Activated CD4-positive, alpha-beta T cell treated with anti-CD3 and anti-CD28 coated beads for 36 hours (primary cell): Measurements from ENCODE around the gene PIP4P1. TPM values are rescaled to one million over a fixed set of nuclear protein-coding genes. Genes with fewer than 3 reads are reported as not detected.
A peak's percentile ranks its signal among the peaks of the same experiment; 100 is the strongest.

ENCODE experiments used
- ATAC-seq: fragments of 200-7000 bp; cut with Tn5 transposase; one replicate; pipeline ENCODE4 v1.10.0; 2021; ENCODE audit warnings: mild to moderate bottlenecking, moderate library complexity
- CTCF ChIA-PET: fragments of 350-600 bp; sonication (Branson Sonifier 250); formaldehyde crosslinking; loops from one replicate; lab custom pipeline; 2021; ENCODE audit warnings: antibody characterized with exemption; lab: Charles Lee
- POLR2A ChIA-PET: fragments of 350-600 bp; sonication (Branson Sonifier 250); formaldehyde crosslinking; loops from one replicate; lab custom pipeline; 2021; ENCODE audit warnings: antibody characterized with exemption, inconsistent platforms; lab: Charles Lee
- DNase-seq: peaks from one replicate; pipeline ENCODE4 v3.0.0-alpha.2; 2020
- H3K27ac Mint-ChIP-seq: one replicate; pipeline ENCODE4 v1.8.0; 2021; ENCODE audit warnings: mixed read lengths
- H3K27me3 Mint-ChIP-seq: one replicate; pipeline ENCODE4 v1.8.0; 2021; ENCODE audit warnings: mixed read lengths
- H3K36me3 Mint-ChIP-seq: one replicate; pipeline ENCODE4 v1.8.0; 2021; ENCODE audit warnings: low read depth, mixed read lengths
- H3K4me1 Mint-ChIP-seq: one replicate; pipeline ENCODE4 v1.8.0; 2021; ENCODE audit warnings: mixed read lengths
- H3K4me3 Mint-ChIP-seq: one replicate; pipeline ENCODE4 v1.8.0; 2021; ENCODE audit warnings: mild to moderate bottlenecking, moderate library complexity, mixed read lengths
- H3K9me3 Mint-ChIP-seq: one replicate; pipeline ENCODE4 v1.8.0; 2021; ENCODE audit warnings: low read depth, mixed read lengths
- intact Hi-C, 2 experiments: fragments of 100-400 bp; cut with DNase I in 1 of 2; cut with micrococcal nuclease in 1 of 2; formaldehyde crosslinking; loops; one replicate each; pipeline versions ENCODE4 v1.14.2 to v1.15.1; 2022 to 2024; cut with DNase I, micrococcal nuclease
- total RNA-seq, 2 experiments: library from RNA; stranded (reverse); gene quantifications; one replicate each; pipeline ENCODE4 v1.2.3, GENCODE V29; 2021

PIP4P1 gene
- total RNA-seq, 2 experiments from 2014 or later, result 24.2 to 24.7 TPM

GRCh38 chr14:20419419-20419818 lies 41.8 kb downstream of the PIP4P1 start:
- ATAC-seq (no peak), DNase-seq (no peak)
- no peaks in the 10 kb centered on the region for H3K9me3 Mint-ChIP-seq
- no peak overlapping the region for H3K4me3 Mint-ChIP-seq
- intact Hi-C loops, result no loop called here
- POLR2A ChIA-PET, result no interaction called here
- no peak overlapping the region for H3K27ac Mint-ChIP-seq
- peaks cover 11% of the 10 kb centered on the region for H3K4me1 Mint-ChIP-seq
- no peaks in the 10 kb centered on the region for H3K27me3 Mint-ChIP-seq
- CTCF ChIA-PET, result no interaction called here
- H3K36me3 Mint-ChIP-seq, result no peaks in the 10 kb centered on the region

GRCh38 chr14:20418501-20418909 lies 42.7 kb downstream of the PIP4P1 start:
- no peaks in the 10 kb centered on the region for H3K9me3 Mint-ChIP-seq
- CTCF ChIA-PET, result no interaction called here
- DNase-seq (no peak), ATAC-seq (no peak)
- H3K27ac Mint-ChIP-seq, result no peak overlapping the region
- intact Hi-C loops, result no loop called here
- POLR2A ChIA-PET, result no interaction called here
- peaks cover 17% of the 10 kb centered on the region for H3K4me1 Mint-ChIP-seq
- H3K36me3 Mint-ChIP-seq, result no peaks in the 10 kb centered on the region
- no peaks in the 10 kb centered on the region for H3K27me3 Mint-ChIP-seq
- no peak overlapping the region for H3K4me3 Mint-ChIP-seq

- no peak for ATAC-seq
- DNase-seq, result peak; percentile 27
- Mint-ChIP-seq H3K27ac (no peak overlapping the region), H3K36me3 (no peaks in the 10 kb centered on the region), H3K4me3 (no peak overlapping the region), H3K4me1 (peaks cover 17% of the 10 kb centered on the region), H3K27me3 (no peaks in the 10 kb centered on the region), H3K9me3 (no peaks in the 10 kb centered on the region)
- intact Hi-C loops, result no loop called here
- ChIA-PET CTCF (interaction anchor here (0.5 to 1.4 kb wide), 3 partner anchors 8 to 257 kb away, joined by 4 to 6 read pairs (median 5); no protein-coding TSS in a partner anchor), POLR2A (interaction anchor here (0.6 to 0.7 kb wide), 2 partner anchors 58 to 76 kb away, joined by 3 to 4 read pairs; no protein-coding TSS in a partner anchor)
These were observed 43.7 kb downstream of the PIP4P1 start for GRCh38 chr14:20417250-20418186.

GRCh38 chr14:20416223-20416622 lies 45.0 kb downstream of the PIP4P1 start:
- DNase-seq (no peak), ATAC-seq (no peak)
- ChIA-PET CTCF (interaction anchor here (0.6 to 3.9 kb wide), 23 partner anchors 8 to 268 kb away, joined by 3 to 39 read pairs (median 5); partner anchors contain the start of genes APEX1, CCNB1IP1, OSGEP and PARP2), POLR2A (interaction anchor here (0.5 to 1.2 kb wide), 5 partner anchors 37 to 267 kb away, joined by 3 to 8 read pairs (median 3); partner anchors contain the start of gene PIP4P1)
- intact Hi-C loops, result no loop called here
- Mint-ChIP-seq H3K27me3 (no peaks in the 10 kb centered on the region), H3K9me3 (no peaks in the 10 kb centered on the region), H3K36me3 (peaks cover 1% of the 10 kb centered on the region), H3K4me1 (peaks cover 26% of the 10 kb centered on the region), H3K4me3 (no peak overlapping the region), H3K27ac (peak overlapping the region; percentile 14)

- no peaks in the 10 kb centered on the region for H3K9me3 Mint-ChIP-seq
- ChIA-PET POLR2A (interaction anchor here (0.5 to 1.2 kb wide), 5 partner anchors 37 to 268 kb away, joined by 3 to 8 read pairs (median 3); partner anchors contain the start of gene PIP4P1), CTCF (interaction anchor here (0.6 to 3.9 kb wide), 26 partner anchors 8 to 268 kb away, joined by 3 to 39 read pairs (median 4); partner anchors contain the start of genes APEX1, CCNB1IP1, OSGEP and PARP2)
- intact Hi-C loops, result no loop called here
- no peaks in the 10 kb centered on the region for H3K27me3 Mint-ChIP-seq
- peaks cover 4% of the 10 kb centered on the region for H3K36me3 Mint-ChIP-seq
- DNase-seq, result peak; percentile 44
- H3K27ac Mint-ChIP-seq, result peak overlapping the region; percentile 14
- H3K4me1 Mint-ChIP-seq, result peaks cover 29% of the 10 kb centered on the region
- peak; percentile 35 for ATAC-seq
- H3K4me3 Mint-ChIP-seq, result no peak overlapping the region
These were observed 45.4 kb downstream of the PIP4P1 start for GRCh38 chr14:20415782-20416206.

GRCh38 chr14:20413744-20414082 lies 47.5 kb downstream of the PIP4P1 start:
- peak; percentile 49 for DNase-seq
- peaks cover 4% of the 10 kb centered on the region for H3K36me3 Mint-ChIP-seq

GRCh38 chr14:20412876-20413743 lies 48.1 kb downstream of the PIP4P1 start, which contains the start of gene TEP1:
Gene TEP1 (minus strand): TSS chr14:20413501. CDS start chr14:20408439, 5,062 bp downstream.
- ChIA-PET CTCF (interaction anchor here (0.7 to 3.9 kb wide), 11 partner anchors 7 to 610 kb away, joined by 4 to 39 read pairs (median 19); partner anchors contain the start of genes APEX1, OSGEP, PARP2 and PIP4P1), POLR2A (interaction anchor here (1.1 to 2.4 kb wide), 3 partner anchors 42 to 70 kb away, joined by 3 to 8 read pairs (median 6); partner anchors contain the start of genes APEX1 and PIP4P1)
- Mint-ChIP-seq H3K36me3 (peaks cover 6% of the 10 kb centered on the region), H3K4me1 (peaks cover 37% of the 10 kb centered on the region), H3K27ac (peak within 1 kb of the TSS; percentile 94), H3K27me3 (no peaks in the 10 kb centered on the region), H3K9me3 (no peaks in the 10 kb centered on the region), H3K4me3 (peak within 1 kb of the TSS; percentile 82)
- DNase-seq (peak; percentile 87), ATAC-seq (peak; percentile 82)
- intact Hi-C loops, result loop anchor here (1.0 to 5.0 kb wide), 12 partner anchors 12 to 269 kb away; partner anchors contain the start of genes APEX1 (in 2 of the 2), PARP2 (in 2 of the 2), CCNB1IP1 (in 1 of the 2) and OSGEP (in 1 of the 2)

More at GRCh38 chr14:20413744-20414082, 47.5 kb downstream of the PIP4P1 start:
- Mint-ChIP-seq H3K4me1 (peaks cover 37% of the 10 kb centered on the region), H3K27ac (peak overlapping the region; percentile 94), H3K27me3 (no peaks in the 10 kb centered on the region), H3K9me3 (no peaks in the 10 kb centered on the region), H3K4me3 (peak overlapping the region; percentile 82)
- intact Hi-C loops, result loop anchor here (1.0 to 5.0 kb wide), 12 partner anchors 12 to 269 kb away; partner anchors contain the start of genes APEX1 (in 2 of the 2), PARP2 (in 2 of the 2), CCNB1IP1 (in 1 of the 2) and OSGEP (in 1 of the 2)
- peak; percentile 37 for ATAC-seq
- CTCF ChIA-PET, result interaction anchor here (0.6 to 3.9 kb wide), 14 partner anchors 8 to 610 kb away, joined by 3 to 39 read pairs (median 13); partner anchors contain the start of genes APEX1, OSGEP, PARP2 and PIP4P1
- POLR2A ChIA-PET, result interaction anchor here (1.1 to 2.4 kb wide), 3 partner anchors 42 to 71 kb away, joined by 3 to 8 read pairs (median 6); partner anchors contain the start of genes APEX1 and PIP4P1

- ATAC-seq, result peak; percentile 42
- H3K27me3 Mint-ChIP-seq, result no peaks in the 10 kb centered on the region
- no peak for DNase-seq
- H3K4me1 Mint-ChIP-seq, result peaks cover 35% of the 10 kb centered on the region
- ChIA-PET CTCF (interaction anchor here (3.8 to 3.9 kb wide), 3 partner anchors 7 to 70 kb away, joined by 23 to 39 read pairs (median 30); partner anchors contain the start of gene PARP2), POLR2A (interaction anchor here (2.1 kb wide), 1 partner anchor 49 kb away, joined by 8 read pairs; the partner anchor contains the start of gene PIP4P1)
- peaks cover 13% of the 10 kb centered on the region for H3K36me3 Mint-ChIP-seq
- H3K4me3 Mint-ChIP-seq, result peak overlapping the region; percentile 82
- no peaks in the 10 kb centered on the region for H3K9me3 Mint-ChIP-seq
- intact Hi-C loops, result loop anchor here in 1 of 2 experiments (2.0 to 5.0 kb wide), 5 partner anchors 42 to 270 kb away; partner anchors contain the start of genes APEX1, CCNB1IP1, OSGEP and RNASE4
- H3K27ac Mint-ChIP-seq, result peak overlapping the region; percentile 94
These were observed 48.8 kb downstream of the PIP4P1 start for GRCh38 chr14:20412411-20412810.

- peaks cover 35% of the 10 kb centered on the region for H3K36me3 Mint-ChIP-seq
- CTCF ChIA-PET, result interaction anchor here (0.5 to 1.6 kb wide), 2 partner anchors 13 to 67 kb away, joined by 3 to 4 read pairs; no protein-coding TSS in a partner anchor
- POLR2A ChIA-PET, result no interaction called here
- intact Hi-C loops, result no loop called here
- H3K4me3 Mint-ChIP-seq, result no peak overlapping the region
- ATAC-seq, result no peak
- no peaks in the 10 kb centered on the region for H3K9me3 Mint-ChIP-seq
- H3K4me1 Mint-ChIP-seq, result peaks cover 39% of the 10 kb centered on the region
- no peaks in the 10 kb centered on the region for H3K27me3 Mint-ChIP-seq
- H3K27ac Mint-ChIP-seq, result peak overlapping the region; percentile 6
- DNase-seq, result no peak
These were observed 52.0 kb downstream of the PIP4P1 start for GRCh38 chr14:20409226-20409625.
